Measurements from ENCODE around the gene GPR18.

GPR18 gene, protein sequence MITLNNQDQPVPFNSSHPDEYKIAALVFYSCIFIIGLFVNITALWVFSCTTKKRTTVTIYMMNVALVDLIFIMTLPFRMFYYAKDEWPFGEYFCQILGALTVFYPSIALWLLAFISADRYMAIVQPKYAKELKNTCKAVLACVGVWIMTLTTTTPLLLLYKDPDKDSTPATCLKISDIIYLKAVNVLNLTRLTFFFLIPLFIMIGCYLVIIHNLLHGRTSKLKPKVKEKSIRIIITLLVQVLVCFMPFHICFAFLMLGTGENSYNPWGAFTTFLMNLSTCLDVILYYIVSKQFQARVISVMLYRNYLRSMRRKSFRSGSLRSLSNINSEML

GRCh38 chr13:99258210-99258860 is at the start of gene GPR18:
Gene GPR18 (minus strand): TSS chr13:99258379. CDS start chr13:99255872, 2,507 bp downstream.
- no peak for DNase-seq (ENCODE audit: low read depth)

GRCh38 chr13:99307648-99308339 is 49.6 kb upstream of the GPR18 start:
- DNase-seq (ENCODE audit: low read depth) = peak; percentile 92

DNA sequence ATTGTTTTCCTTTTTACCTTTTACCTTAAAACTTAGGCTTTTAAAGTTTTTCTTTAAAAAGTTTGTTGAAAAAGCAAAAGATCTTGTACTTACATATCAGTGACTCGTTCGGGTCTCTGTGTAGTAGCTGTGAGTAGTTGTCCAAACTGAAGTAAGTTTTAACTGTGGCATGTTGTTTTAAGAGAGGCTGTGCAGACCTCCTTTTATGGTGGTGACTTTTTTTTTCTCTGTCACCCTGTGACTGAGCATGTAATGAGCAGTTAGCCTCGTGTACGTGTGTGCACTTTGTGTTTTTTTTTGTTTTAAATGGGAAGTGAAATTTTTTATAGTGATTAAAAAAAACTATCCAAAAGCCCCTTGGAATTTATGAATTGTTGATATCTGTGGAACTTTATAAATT is 49.1 kb upstream of the GPR18 start, which contains the start of gene GPR183:
Gene GPR183, minus strand, starts transcription at position 153 of the 400 bp plus-strand sequence. CDS start 11,254 bp downstream, outside the sequence.
- no peak for DNase-seq (ENCODE audit: low read depth)

DNA sequence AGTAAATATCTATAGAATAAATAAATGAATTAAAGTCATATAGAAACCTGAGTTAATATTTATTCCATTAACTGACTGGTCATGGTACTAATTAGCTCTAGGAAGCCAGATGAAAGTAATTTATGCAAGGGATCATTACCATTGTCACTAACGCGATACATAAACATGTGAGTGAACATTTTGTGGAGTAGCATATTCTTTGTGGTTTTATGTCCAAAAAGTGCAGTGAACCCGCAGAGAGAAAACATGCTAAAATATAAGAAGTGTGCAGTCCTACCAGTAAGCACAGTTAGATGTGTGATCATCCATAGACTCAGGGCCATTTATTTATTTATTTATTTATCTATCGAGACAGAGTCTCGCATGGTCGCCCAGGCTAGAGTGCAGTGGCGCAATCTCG is 47.4 kb upstream of the GPR18 start:
- no peak for DNase-seq (ENCODE audit: low read depth)

- no peak for DNase-seq (ENCODE audit: low read depth)
These were observed 47.0 kb upstream of the GPR18 start for GRCh38 chr13:99305158-99305557.

DNA sequence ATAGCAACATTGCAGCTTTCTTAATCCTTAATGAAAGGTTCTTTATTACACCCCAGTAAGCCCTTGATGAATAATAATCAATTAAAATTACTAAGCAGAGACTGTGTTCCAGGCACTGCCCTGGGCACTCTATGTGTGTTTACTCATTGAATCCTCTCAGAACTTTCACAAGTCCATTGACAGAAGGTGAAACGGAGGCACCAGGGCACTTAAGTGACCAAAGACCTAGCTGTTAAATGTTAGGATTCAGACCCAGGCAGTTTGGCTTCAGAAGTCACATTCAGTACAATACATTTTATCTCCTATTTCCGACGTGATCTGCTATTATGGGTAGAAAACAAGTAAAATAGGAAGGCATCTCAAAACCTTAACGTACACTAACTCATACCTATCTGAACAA is 46.4 kb upstream of the GPR18 start:
- DNase-seq (ENCODE audit: low read depth) = no peak

DNA sequence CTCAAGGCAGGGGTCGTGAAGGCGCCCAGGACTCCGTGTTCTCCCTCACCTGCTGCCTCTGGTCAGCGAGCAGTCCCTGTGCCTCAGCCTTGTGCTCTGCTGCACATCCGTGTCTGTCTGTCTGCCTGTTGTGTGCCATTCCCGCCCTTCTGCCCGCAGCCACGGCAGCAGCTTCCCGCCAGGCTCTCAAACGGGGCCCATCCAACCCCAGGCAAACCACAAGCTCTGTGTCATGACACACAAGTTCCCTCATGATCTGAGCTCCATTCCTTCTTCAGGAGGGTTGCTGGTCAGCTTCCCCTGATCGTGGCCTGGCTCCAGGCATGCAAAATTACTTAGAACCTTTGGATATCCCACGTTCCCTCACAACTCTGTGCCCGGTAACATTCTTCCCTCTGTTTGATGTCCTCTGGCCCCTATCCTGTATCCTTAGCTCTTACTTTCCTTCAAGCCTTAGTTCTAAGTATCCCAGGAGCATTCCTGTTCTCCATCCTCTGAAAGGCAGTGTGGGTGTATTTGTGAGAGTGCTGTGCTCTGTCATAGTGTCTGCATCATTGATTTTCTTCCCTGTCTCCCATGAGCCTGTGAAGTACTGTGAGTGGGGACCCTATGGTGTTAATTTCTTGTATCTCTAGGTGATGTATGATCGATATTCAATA is 45.8 kb upstream of the GPR18 start:
- no peak for DNase-seq (ENCODE audit: low read depth)

DNA sequence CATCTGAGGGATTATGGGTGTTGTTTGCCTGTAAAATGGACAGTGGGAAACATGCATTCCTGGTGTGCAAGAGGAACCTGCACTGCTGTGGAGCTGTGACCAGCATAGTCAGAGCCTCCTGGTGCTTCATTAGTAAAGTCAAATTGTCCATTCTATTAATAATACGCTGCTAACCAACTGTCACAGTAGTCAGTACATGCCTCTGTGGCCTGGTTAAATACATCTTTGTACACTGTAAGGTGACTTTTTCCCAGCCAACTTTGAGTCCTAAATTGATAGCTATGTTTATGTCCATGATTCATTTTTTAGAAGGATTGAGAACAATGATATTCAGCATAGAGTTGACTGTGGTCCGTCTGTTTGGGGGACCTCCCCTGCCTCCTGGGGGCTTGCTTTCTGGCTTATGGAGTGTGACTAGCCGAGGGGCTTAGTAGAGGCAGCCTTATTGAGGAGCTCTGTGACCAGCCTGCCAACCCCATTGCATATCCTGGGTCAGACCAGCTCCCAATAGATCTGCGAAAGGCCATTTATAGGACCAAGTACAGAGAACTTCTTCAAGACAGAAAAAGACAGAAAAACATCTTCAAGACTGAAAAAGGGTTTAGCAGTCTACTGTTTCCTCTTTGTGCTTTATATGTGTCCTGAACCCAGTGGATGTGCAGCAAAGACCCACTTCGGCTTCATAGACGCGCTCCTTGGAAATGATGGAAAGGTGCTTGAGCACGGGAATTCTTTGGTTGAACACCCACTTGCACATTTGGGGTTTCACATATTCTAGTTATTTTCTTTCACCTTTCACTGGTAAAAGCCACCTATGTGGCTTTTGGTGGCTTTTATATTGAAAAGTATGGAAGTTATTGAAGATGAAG is 44.7 kb upstream of the GPR18 start:
- no peak for DNase-seq (ENCODE audit: low read depth)

DNA sequence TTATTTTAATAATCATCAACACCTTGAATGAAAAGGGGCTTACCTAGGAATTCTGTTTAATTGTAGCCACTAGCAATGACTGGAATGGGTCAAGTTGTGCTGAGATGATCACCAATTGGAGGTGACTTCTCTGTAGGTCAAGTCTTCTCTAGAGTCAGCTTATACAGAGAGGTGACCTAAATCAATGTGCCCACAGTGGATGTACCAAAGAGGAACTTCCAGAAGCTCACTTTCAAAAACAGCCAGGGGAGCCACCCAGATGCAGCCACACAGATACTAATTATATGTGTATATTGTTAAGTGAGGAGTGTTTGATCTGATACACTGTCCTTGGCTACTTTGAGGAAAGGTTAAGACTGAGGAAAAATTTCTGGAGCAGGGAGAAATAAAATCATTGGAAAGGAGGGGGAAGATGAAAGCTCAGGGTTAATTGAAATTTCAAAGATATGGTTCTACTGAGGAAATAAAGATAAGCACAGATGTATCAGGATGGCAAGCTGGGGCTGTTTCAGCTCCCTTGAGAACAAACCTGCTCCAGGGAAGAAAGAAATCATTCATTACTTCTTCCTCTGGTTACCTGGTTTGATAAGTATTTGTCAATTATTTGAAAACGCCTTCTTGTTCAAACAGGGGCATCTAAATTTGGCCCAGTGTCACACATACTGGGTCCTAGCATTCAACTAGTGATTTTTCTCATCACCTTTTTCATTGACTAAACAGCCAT is 43.9 kb upstream of the GPR18 start:
- DNase-seq (ENCODE audit: low read depth) = no peak

- no peak for DNase-seq (ENCODE audit: low read depth)
These were observed 43.1 kb upstream of the GPR18 start for GRCh38 chr13:99301056-99301838.

- no peak for DNase-seq (ENCODE audit: low read depth)
These were observed 41.8 kb upstream of the GPR18 start for GRCh38 chr13:99299920-99300341.

DNA sequence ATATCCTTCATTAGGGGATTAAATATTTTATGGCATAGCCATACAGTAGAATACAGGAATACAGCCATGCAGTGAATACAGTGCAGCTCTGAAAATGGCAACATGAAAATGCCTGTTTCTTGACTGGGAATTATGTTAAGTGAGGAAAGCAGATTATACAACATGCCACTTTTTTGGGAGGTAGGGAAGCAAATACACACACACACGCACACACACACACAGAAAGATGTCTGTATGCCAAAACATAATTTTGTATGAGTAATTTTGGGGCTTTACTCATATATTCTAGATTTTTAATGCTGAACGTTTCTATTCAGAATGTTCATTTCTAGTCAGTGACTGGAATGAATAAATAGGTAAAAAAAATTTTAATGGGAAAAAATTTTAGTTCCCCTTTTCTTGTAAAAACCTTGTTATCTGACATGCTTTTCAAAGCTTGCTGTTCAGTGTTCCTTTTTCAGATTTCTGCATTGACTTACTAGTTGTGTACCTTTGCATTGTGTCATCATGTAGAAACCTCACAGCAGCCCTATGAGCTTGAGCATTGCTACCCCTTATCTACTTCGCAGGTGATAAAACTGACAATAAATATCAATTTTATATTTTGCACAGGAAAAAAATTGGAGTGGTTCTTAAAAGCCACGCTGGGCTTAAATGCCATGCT is 41.2 kb upstream of the GPR18 start:
- DNase-seq (ENCODE audit: low read depth) = no peak

- no peak for DNase-seq (ENCODE audit: low read depth)
These were observed 39.9 kb upstream of the GPR18 start for GRCh38 chr13:99298056-99298455.

DNA sequence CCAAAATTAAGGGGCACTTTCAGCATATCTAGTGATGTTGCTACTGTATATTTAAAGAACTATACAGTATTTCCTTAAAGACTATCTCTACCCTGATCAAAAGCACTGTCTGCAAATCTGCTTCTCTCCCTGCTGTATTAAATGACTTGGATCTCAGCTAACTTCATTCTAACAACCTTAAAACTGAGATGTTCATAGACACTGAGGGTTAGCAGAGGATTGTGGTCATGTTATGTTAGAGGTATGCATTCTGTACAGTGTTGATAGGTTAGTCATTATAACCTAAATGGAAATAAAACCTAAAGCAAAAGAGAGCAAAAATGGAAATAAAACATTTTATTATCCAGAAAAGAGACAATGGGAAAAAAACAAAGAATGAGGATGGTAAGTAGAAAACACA is 39.2 kb upstream of the GPR18 start:
- peak; percentile 50 for DNase-seq (ENCODE audit: low read depth)

GRCh38 chr13:99296398-99296797 is 38.2 kb upstream of the GPR18 start:
- peak; percentile 54 for DNase-seq (ENCODE audit: low read depth)

DNA sequence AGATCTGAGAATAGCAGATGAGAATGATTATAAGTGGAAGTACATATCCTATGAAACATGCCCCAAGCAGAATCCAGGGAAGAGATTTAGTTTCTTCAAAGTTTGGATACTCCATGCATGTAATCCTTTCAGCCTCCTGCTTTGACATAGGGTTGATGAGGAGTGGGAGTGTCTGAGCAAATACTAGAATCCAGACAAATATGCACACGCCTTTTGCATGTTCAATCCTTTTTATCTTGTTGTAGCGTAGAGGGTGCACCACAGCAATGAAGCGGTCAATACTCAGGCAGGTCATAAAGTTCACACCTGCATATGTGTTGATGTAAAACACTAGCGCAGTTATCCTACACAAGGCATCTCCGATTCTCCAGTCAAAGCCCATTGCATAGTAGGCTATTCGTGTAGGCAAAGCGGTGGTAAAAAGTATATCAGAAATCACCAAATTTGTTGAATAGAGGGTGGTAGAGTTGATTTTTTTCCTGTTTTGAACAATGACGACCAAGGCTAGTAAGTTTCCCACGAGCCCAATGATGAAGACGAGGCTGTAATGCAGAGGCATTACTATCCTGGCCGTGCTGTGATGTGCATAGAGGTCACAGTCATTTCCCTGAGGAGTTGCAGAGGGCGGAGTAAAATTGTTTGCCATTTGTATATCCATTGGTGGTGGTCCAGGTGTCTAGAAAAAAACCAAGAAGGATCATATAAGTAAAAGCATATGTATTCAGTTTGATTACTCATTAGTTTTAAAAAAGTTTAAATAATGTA is 37.5 kb upstream of the GPR18 start:
- DNase-seq (ENCODE audit: low read depth) = no peak

DNA sequence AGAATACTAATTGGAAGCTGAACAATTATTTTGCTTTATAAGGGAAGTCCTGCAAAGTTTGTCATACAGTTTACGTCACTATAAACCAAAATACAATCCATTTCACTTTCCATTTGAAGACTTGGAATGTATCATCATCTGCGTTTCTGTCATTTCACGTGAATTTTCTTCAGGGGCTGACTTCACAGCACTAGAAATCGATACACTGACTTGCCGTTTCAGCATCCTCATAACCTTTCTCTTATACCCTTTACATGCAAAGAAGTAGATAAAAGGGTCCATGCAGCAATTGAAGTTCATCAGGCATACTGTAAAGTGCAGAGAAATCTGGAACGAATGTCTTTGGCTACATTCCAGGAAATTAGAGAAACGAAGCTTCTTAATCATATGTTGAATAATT is 36.8 kb upstream of the GPR18 start:
- DNase-seq (ENCODE audit: low read depth) = no peak

GRCh38 chr13:99294198-99294597 is 36.0 kb upstream of the GPR18 start:
- no peak for DNase-seq (ENCODE audit: low read depth)

GRCh38 chr13:99293178-99293577 is 35.0 kb upstream of the GPR18 start:
- no peak for DNase-seq (ENCODE audit: low read depth)

Measured in iris pigment epithelial cell (primary cell).